Measurements from ENCODE around the gene NKX1-2. TPM values are rescaled to one million over a fixed set of nuclear protein-coding genes. Genes with fewer than 3 reads are reported as not detected.

The NKX1-2 gene
- total RNA-seq, 1 donor from 2014 or later: 0.77 TPM

- H3K9me3 Mint-ChIP-seq (ENCODE audit: unreplicated experiment): no peaks in the 10 kb centered on the region
- peaks cover 6% of the 10 kb centered on the region for H3K4me1 Mint-ChIP-seq (ENCODE audit: unreplicated experiment)
- H3K36me3 Mint-ChIP-seq (ENCODE audit: low read depth, unreplicated experiment): no peaks in the 10 kb centered on the region
- TF ChIP-seq CTCF (IDR thresholded peaks at IDR 0.05; ENCODE audit: unreplicated experiment): no peak
- no peak overlapping the region for H3K27ac Mint-ChIP-seq (ENCODE audit: unreplicated experiment)
- no peak overlapping the region for H3K4me3 Mint-ChIP-seq (ENCODE audit: unreplicated experiment)
- H3K27me3 Mint-ChIP-seq (ENCODE audit: unreplicated experiment): peaks cover 7% of the 10 kb centered on the region
- DNase-seq (ENCODE audit: low spot score): no peak
Measured at GRCh38 chr10:124482236-124482800, 32.5 kb upstream of the NKX1-2 start.

DNA sequence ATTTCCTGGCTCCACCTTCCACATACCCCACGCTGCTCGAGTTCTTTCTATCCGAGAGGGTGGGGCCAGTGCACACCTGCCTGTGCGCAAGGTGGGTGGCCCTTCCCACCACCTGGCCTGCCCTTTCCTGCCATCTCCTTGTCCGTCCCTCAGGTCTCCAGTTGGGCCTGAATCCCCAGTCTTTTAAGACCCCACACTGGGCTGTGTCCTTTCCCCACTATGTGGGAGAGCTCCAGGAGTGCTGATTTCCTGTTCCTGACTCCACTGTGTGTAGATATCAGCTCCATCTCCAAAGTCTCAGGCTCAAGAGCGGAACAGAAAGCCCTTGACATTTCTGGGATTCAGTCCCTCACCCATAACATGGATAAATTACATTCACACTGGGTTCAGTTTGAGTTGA is 31.9 kb upstream of the NKX1-2 start:
- Mint-ChIP-seq H3K27me3 (ENCODE audit: unreplicated experiment) (peaks cover 7% of the 10 kb centered on the region), H3K27ac (ENCODE audit: unreplicated experiment) (no peak overlapping the region), H3K9me3 (ENCODE audit: unreplicated experiment) (no peaks in the 10 kb centered on the region), H3K4me1 (ENCODE audit: unreplicated experiment) (peaks cover 6% of the 10 kb centered on the region), H3K36me3 (ENCODE audit: low read depth, unreplicated experiment) (no peaks in the 10 kb centered on the region), H3K4me3 (ENCODE audit: unreplicated experiment) (no peak overlapping the region)
- TF ChIP-seq CTCF (IDR thresholded peaks at IDR 0.05; ENCODE audit: unreplicated experiment): no peak
- DNase-seq (ENCODE audit: low spot score): no peak

GRCh38 chr10:124480860-124481259 is 31.0 kb upstream of the NKX1-2 start:
- TF ChIP-seq CTCF (IDR thresholded peaks at IDR 0.05; ENCODE audit: unreplicated experiment): no peak
- H3K27ac Mint-ChIP-seq (ENCODE audit: unreplicated experiment): no peak overlapping the region
- no peaks in the 10 kb centered on the region for H3K9me3 Mint-ChIP-seq (ENCODE audit: unreplicated experiment)
- peaks cover 6% of the 10 kb centered on the region for H3K4me1 Mint-ChIP-seq (ENCODE audit: unreplicated experiment)
- no peaks in the 10 kb centered on the region for H3K36me3 Mint-ChIP-seq (ENCODE audit: low read depth, unreplicated experiment)
- H3K4me3 Mint-ChIP-seq (ENCODE audit: unreplicated experiment): no peak overlapping the region
- peaks cover 7% of the 10 kb centered on the region for H3K27me3 Mint-ChIP-seq (ENCODE audit: unreplicated experiment)
- DNase-seq (ENCODE audit: low spot score): no peak

DNA sequence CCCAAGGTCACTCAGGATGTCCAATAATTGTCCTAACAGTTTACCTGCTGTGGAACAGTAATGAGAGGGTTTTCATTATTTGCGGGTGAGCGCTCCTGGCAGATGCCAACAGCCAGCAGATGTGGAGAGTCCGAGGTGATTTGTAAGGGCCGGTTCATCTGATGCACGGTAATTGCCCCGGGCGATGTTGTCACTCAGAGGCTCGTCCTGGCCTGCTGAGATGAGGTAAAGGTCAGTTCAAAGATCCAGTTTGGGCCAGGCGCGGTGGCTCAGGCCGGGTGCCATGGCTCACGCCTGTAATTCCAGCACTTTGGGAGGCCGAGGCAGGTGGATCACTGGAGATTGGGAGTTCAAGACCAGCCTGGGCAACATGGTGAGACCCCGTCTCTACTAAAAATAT is 28.7 kb upstream of the NKX1-2 start:
- no peak overlapping the region for H3K4me3 Mint-ChIP-seq (ENCODE audit: unreplicated experiment)
- DNase-seq (ENCODE audit: low spot score): no peak
- no peak overlapping the region for H3K27ac Mint-ChIP-seq (ENCODE audit: unreplicated experiment)
- peaks cover 7% of the 10 kb centered on the region for H3K27me3 Mint-ChIP-seq (ENCODE audit: unreplicated experiment)
- no peak for TF ChIP-seq CTCF (IDR thresholded peaks at IDR 0.05; ENCODE audit: unreplicated experiment)
- peaks cover 6% of the 10 kb centered on the region for H3K4me1 Mint-ChIP-seq (ENCODE audit: unreplicated experiment)
- H3K36me3 Mint-ChIP-seq (ENCODE audit: low read depth, unreplicated experiment): peaks cover 3% of the 10 kb centered on the region
- no peaks in the 10 kb centered on the region for H3K9me3 Mint-ChIP-seq (ENCODE audit: unreplicated experiment)

- Mint-ChIP-seq H3K4me1 (ENCODE audit: unreplicated experiment) (peaks cover 6% of the 10 kb centered on the region), H3K36me3 (ENCODE audit: low read depth, unreplicated experiment) (peaks cover 3% of the 10 kb centered on the region), H3K27ac (ENCODE audit: unreplicated experiment) (no peak overlapping the region), H3K9me3 (ENCODE audit: unreplicated experiment) (no peaks in the 10 kb centered on the region), H3K27me3 (ENCODE audit: unreplicated experiment) (peaks cover 7% of the 10 kb centered on the region), H3K4me3 (ENCODE audit: unreplicated experiment) (no peak overlapping the region)
- no peak for TF ChIP-seq CTCF (IDR thresholded peaks at IDR 0.05; ENCODE audit: unreplicated experiment)
- DNase-seq (ENCODE audit: low spot score): no peak
Measured at GRCh38 chr10:124477614-124478363, 28.0 kb upstream of the NKX1-2 start.
